GM19452 (cell line): Measurements from ENCODE around the gene TOMM70.

Experiments used
- ATAC-seq: cut with Tn5 transposase; IDR thresholded peaks from one replicate; pipeline ENCODE4 v1.9.1; 2021; ENCODE audit not compliant: unreplicated experiment

TOMM70 gene

GRCh38 chr3:100412912-100413590 is 12.2 kb upstream of the TOMM70 start:
- ATAC-seq: no peak

GRCh38 chr3:100411091-100411982 is 10.4 kb upstream of the TOMM70 start:
- no peak for ATAC-seq

- ATAC-seq: no peak
Measured at GRCh38 chr3:100407977-100408532, 7.2 kb upstream of the TOMM70 start.

GRCh38 chr3:100407164-100407563 is 6.3 kb upstream of the TOMM70 start:
- no peak for ATAC-seq

- ATAC-seq: no peak
Measured at GRCh38 chr3:100404250-100404548, 3.3 kb upstream of the TOMM70 start.

- ATAC-seq: no peak
Measured at GRCh38 chr3:100403362-100404249, 2.7 kb upstream of the TOMM70 start.

GRCh38 chr3:100402891-100403290 is 2.0 kb upstream of the TOMM70 start:
- no peak for ATAC-seq

GRCh38 chr3:100402256-100402655 is 1.4 kb upstream of the TOMM70 start:
- no peak for ATAC-seq

- peak; percentile 23 for ATAC-seq
Measured at GRCh38 chr3:100401674-100402041, 769 bp upstream of the TOMM70 start.

GRCh38 chr3:100400419-100400779 is 490 bp downstream of the TOMM70 start:
- peak; percentile 16 for ATAC-seq

- no peak for ATAC-seq
Measured at GRCh38 chr3:100399341-100400071, 1.4 kb downstream of the TOMM70 start.

- no peak for ATAC-seq
Measured at GRCh38 chr3:100396967-100397366, 3.9 kb downstream of the TOMM70 start.

- ATAC-seq: no peak
Measured at GRCh38 chr3:100395679-100396431, 5.0 kb downstream of the TOMM70 start.

GRCh38 chr3:100389025-100389424 is 11.9 kb downstream of the TOMM70 start:
- ATAC-seq: no peak

GRCh38 chr3:100386437-100387074 is 14.3 kb downstream of the TOMM70 start:
- ATAC-seq: no peak

- no peak for ATAC-seq
Measured at GRCh38 chr3:100384733-100385525, 16.0 kb downstream of the TOMM70 start.

- no peak for ATAC-seq
Measured at GRCh38 chr3:100376301-100376700, 24.6 kb downstream of the TOMM70 start.

GRCh38 chr3:100374521-100374920 is 26.4 kb downstream of the TOMM70 start:
- ATAC-seq: no peak

- ATAC-seq: no peak
Measured at GRCh38 chr3:100370756-100371155, 30.1 kb downstream of the TOMM70 start.
